Spinal cord (tissue), 10 donors: ENCODE measurements around the gene CDH16. TPM values are rescaled to one million over a fixed set of nuclear protein-coding genes. Genes with fewer than 3 reads are reported as not detected.

Source experiments
- DNase-seq, 6 donors: peaks; one replicate each; pipeline versions ENCODE4 v3.0.0 to v3.0.0-alpha.2; 2013 to 2015; ENCODE audit warnings: low spot score in 6 of 6, low read depth in 4 of 6
- H3K27ac ChIP-seq: one replicate; pipeline ENCODE4 v1.5.1; 2013; ENCODE audit warnings: low read depth, low read length, control low read depth
- H3K27me3 ChIP-seq: one replicate; pipeline ENCODE4 v1.6.1; 2013; ENCODE audit warnings: low read length; ENCODE audit not compliant: control insufficient read depth, insufficient read depth
- H3K36me3 ChIP-seq: one replicate; pipeline ENCODE4 v1.6.1; 2013; ENCODE audit warnings: low read length; ENCODE audit not compliant: control insufficient read depth, insufficient read depth
- H3K4me1 ChIP-seq: one replicate; pipeline ENCODE4 v1.6.1; 2013; ENCODE audit warnings: low read length; ENCODE audit not compliant: control insufficient read depth, insufficient read depth
- H3K4me3 ChIP-seq: one replicate; pipeline ENCODE4 v1.5.1; 2013; ENCODE audit warnings: low read depth, low read length, control low read depth
- H3K9me3 ChIP-seq: one replicate; pipeline ENCODE4 v1.6.1; 2013; ENCODE audit warnings: low read length; ENCODE audit not compliant: control insufficient read depth, insufficient read depth
- WGBS: methylation state at CpG from one replicate; pipeline ENCODE4 v1.1.5; 2013; ENCODE audit warnings: missing lambda C conversion rate; ENCODE audit not compliant: insufficient coverage; 5-methylcytosine and 5-hydroxymethylcytosine counted together
- polyA plus RNA-seq, 2 donors: library from polyadenylated mRNA; unstranded; fragments of 120-200 nt; gene quantifications; one replicate each; pipeline ENCODE4 v1.2.1, GENCODE V29; 2013; ENCODE audit not compliant: insufficient read length in 2 of 2
- total RNA-seq, 2 donors: library from RNA; depleted of rRNA in 1 of 2; stranded (reverse); fragments of 120-200 nt in 1 of 2; fragments of >200 nt in 1 of 2; gene quantifications; one replicate each; pipeline versions ENCODE4 v1.2.3 to v1.2.4, GENCODE V29; 2013 to 2014
- donor health status: healthy.

The CDH16 gene
- total and polyA plus RNA-seq, 4 donors, result 0.67 to 1.8 TPM; not detected in 2

DNA sequence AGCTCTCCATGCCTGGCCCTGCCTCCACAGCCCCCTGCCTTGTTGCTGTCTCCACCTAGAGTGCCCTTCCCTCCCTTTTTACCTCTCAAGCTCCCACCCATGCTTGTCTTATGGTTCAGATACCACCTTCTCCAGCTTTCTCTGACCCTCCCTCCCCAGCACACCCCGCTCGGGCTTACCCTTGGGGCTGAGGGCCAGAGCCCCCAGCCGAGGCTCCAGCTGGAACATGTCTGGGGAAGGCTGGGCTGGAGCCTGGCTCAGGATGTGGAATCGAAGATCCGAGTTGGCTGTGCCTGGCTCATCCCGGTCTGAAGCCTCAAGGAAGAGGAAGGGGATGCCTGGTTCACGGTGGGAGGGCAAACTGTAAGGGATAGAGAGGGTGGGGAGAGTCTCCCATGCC lies 3.6 kb downstream of the CDH16 start:
- H3K9me3 ChIP-seq, result no peaks in the 10 kb centered on the region
- no peaks in the 10 kb centered on the region for H3K36me3 ChIP-seq
- no peak for DNase-seq
- peaks cover 7% of the 10 kb centered on the region for H3K27me3 ChIP-seq
- no peak overlapping the region for H3K27ac ChIP-seq
- H3K4me1 ChIP-seq, result peaks cover 3% of the 10 kb centered on the region
- no peak overlapping the region for H3K4me3 ChIP-seq
- WGBS, result 82% methylated on average over 3 of the region's 7 CpGs

GRCh38 chr16:66914541-66914940 lies 4.1 kb downstream of the CDH16 start:
- Histone ChIP-seq H3K36me3 (no peaks in the 10 kb centered on the region), H3K4me1 (no peaks in the 10 kb centered on the region), H3K4me3 (no peak overlapping the region), H3K27ac (no peak overlapping the region), H3K27me3 (peaks cover 3% of the 10 kb centered on the region), H3K9me3 (no peaks in the 10 kb centered on the region)
- 99% methylated on average over 5 of the region's 7 CpGs for WGBS
- no peak for DNase-seq

DNA sequence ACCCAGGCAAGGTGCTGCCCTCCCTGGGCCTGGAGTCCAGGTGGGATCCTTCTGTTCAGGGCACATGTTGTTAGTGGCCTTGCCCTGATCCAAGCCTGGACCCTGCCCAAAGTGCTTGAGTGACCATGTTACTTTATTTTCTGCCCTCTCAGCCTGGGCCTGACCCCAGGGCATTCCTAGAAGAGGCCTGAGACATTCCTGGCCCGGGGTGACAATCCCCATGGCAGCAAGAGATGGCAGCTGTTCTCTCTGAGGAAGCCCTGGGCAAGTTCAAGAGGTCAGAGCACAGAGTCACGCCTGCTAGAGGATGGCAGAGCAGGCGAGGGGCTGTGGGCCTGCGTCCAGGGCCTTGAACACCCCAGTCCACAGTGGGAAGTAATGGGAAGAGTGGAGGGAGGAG lies 5.0 kb downstream of the CDH16 start:
- Histone ChIP-seq H3K27me3 (peaks cover 3% of the 10 kb centered on the region), H3K27ac (no peak overlapping the region), H3K4me1 (no peaks in the 10 kb centered on the region), H3K9me3 (no peaks in the 10 kb centered on the region), H3K4me3 (no peak overlapping the region), H3K36me3 (no peaks in the 10 kb centered on the region)
- 50% methylated on average over 2 of the region's 4 CpGs for WGBS
- no peak for DNase-seq

- Histone ChIP-seq H3K27ac (no peak overlapping the region), H3K36me3 (no peaks in the 10 kb centered on the region), H3K4me1 (no peaks in the 10 kb centered on the region), H3K4me3 (no peak overlapping the region), H3K9me3 (no peaks in the 10 kb centered on the region), H3K27me3 (peaks cover 3% of the 10 kb centered on the region)
- 18% methylated on average over 6 of the region's 10 CpGs for WGBS
- no peak for DNase-seq
Measured at GRCh38 chr16:66913081-66913480, 5.6 kb downstream of the CDH16 start.

- 92% methylated on average over 8 of the region's 8 CpGs for WGBS
- H3K4me1 ChIP-seq, result no peaks in the 10 kb centered on the region
- H3K4me3 ChIP-seq, result no peak overlapping the region
- no peak for DNase-seq
- H3K9me3 ChIP-seq, result no peaks in the 10 kb centered on the region
- H3K27me3 ChIP-seq, result no peaks in the 10 kb centered on the region
- H3K27ac ChIP-seq, result no peak overlapping the region
- H3K36me3 ChIP-seq, result no peaks in the 10 kb centered on the region
Measured at GRCh38 chr16:66911801-66912200, 6.9 kb downstream of the CDH16 start.

DNA sequence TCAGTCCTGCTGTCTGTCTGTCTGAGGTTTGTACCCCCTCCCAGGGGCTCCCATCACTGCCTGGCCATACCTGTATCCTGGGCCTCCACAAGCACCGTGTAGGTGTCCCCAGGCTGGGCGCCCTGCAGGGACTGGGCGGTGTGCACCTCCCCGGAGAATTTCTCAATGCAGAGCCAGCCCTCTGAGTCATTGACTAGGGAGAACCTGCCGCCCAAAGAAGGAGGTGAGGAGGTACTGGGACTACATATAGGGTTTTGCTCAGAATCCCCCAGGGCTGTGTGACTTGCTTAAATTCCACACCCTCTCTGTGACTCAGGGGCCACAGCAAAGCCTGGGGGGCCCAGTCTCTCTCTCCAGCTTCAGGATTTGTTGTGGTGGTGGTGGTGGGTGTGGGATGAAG lies 7.6 kb downstream of the CDH16 start:
- no peak overlapping the region for H3K27ac ChIP-seq
- WGBS, result 81% methylated on average over 5 of the region's 5 CpGs
- no peak for DNase-seq
- H3K36me3 ChIP-seq, result no peaks in the 10 kb centered on the region
- H3K27me3 ChIP-seq, result no peaks in the 10 kb centered on the region
- no peak overlapping the region for H3K4me3 ChIP-seq
- H3K4me1 ChIP-seq, result no peaks in the 10 kb centered on the region
- H3K9me3 ChIP-seq, result no peaks in the 10 kb centered on the region

DNA sequence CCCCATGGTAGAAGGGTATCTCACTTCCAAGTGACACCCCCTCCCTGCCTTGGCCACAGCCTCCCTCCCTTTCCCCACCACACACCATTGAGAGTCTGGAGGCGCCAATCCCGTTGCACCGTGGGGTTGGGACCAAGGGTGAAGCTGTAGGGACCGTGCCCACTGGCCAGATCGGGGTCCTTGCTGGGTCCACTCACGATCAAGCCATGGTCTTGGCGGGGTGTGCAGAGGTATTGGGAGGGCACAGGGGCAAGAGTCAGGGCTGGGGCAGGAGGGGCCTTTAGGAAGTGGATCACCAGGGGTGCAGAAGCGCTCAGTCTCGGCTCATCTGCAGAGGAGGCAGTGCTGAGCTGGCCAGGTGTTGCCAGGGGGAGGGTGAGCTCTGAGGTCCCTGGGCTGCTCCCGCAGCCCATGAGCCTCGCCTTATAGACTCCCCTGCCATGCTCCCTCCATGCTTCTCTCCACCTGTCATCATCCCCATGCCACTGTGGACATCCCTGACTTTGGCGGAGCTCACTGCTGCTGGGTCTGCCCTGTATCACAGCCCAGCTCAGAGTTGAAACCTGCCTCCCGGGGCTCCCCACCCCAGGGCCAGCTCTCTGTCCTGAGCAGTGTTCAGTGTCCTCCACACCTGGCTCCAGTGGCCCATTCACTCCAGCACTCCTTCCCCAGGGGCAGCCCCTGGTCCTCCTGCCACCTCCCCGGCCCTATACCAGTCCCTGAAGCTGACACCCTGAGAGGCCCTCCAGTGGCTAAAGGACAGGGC lies 8.3 kb downstream of the CDH16 start:
- DNase-seq, result no peak
- 84% methylated on average over 13 of the region's 14 CpGs for WGBS
- Histone ChIP-seq H3K9me3 (no peaks in the 10 kb centered on the region), H3K4me3 (no peak overlapping the region), H3K27ac (no peak overlapping the region), H3K36me3 (no peaks in the 10 kb centered on the region), H3K27me3 (no peaks in the 10 kb centered on the region), H3K4me1 (peaks cover 3% of the 10 kb centered on the region)

- no peaks in the 10 kb centered on the region for H3K36me3 ChIP-seq
- no peaks in the 10 kb centered on the region for H3K27me3 ChIP-seq
- no peak overlapping the region for H3K27ac ChIP-seq
- 92% methylated on average over 11 of the region's 14 CpGs for WGBS
- peaks cover 17% of the 10 kb centered on the region for H3K4me1 ChIP-seq
- DNase-seq, result no peak
- H3K9me3 ChIP-seq, result no peaks in the 10 kb centered on the region
- no peak overlapping the region for H3K4me3 ChIP-seq
Measured at GRCh38 chr16:66908762-66909559, 9.7 kb downstream of the CDH16 start.

DNA sequence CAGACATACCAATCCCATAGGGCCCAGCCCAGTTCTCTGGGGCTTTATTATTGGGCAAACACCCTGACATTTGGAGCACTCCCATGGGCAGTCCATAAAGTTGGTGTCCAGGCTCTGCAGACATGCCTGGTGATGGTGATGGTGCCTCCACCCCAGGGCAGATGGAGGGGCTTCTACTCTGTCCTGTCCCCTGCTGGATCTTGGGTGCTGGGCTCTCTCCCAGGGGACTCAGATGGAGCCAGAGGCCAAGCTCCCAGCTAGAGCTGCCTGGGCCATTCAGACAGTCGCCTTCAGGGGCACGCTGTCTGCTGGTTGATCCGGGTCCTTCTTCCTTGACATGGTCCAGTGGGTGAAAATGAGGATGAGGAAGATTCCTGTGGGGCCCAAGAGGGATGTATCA lies 10.6 kb downstream of the CDH16 start:
- Histone ChIP-seq H3K4me3 (no peak overlapping the region), H3K9me3 (no peaks in the 10 kb centered on the region), H3K27ac (no peak overlapping the region), H3K4me1 (peaks cover 17% of the 10 kb centered on the region), H3K36me3 (no peaks in the 10 kb centered on the region), H3K27me3 (no peaks in the 10 kb centered on the region)
- WGBS, result 84% methylated on average over 3 of the region's 3 CpGs
- no peak for DNase-seq
